Right atrium auricular region (tissue), 2 donors: ENCODE measurements around the gene RFTN2. TPM values are rescaled to one million over a fixed set of nuclear protein-coding genes. Genes with fewer than 3 reads are reported as not detected.
"Not testable (repeated sequence)": the region's sequence is repeated elsewhere in the genome, so short reads cannot be mapped to it uniquely, and the experiment has no call there.

Experiments
- DNase-seq: peaks from one replicate; pipeline ENCODE4 v3.0.0-alpha.2; 2019; ENCODE audit warnings: low spot score
- H3K27ac ChIP-seq, 2 donors: fragments of 200-600 bp; sonication (generic); 1 replicate in 1 of 2; 2 replicates in 1 of 2; pipeline ENCODE4 v1.5.1; 2016 to 2019
- H3K27me3 ChIP-seq, 2 donors: fragments of 200-600 bp; sonication (generic); one replicate each; pipeline versions ENCODE4 v1.5.1 to v1.6.0; 2017 to 2019
- H3K36me3 ChIP-seq: fragments of 200-600 bp; sonication (generic); one replicate; pipeline ENCODE4 v1.5.1; 2016
- H3K4me1 ChIP-seq, 2 donors: fragments of 200-600 bp; sonication (generic); one replicate each; pipeline versions ENCODE4 v1.5.1 to v1.6.0; 2017 to 2019
- H3K4me3 ChIP-seq, 2 donors: fragments of 200-600 bp; sonication (generic); 1 replicate in 1 of 2; 2 replicates in 1 of 2; pipeline ENCODE4 v1.5.1; 2017 to 2019; ENCODE audit warnings: mild to moderate bottlenecking in 1 of 2, moderate library complexity in 1 of 2
- H3K9me3 ChIP-seq, 2 donors: fragments of 200-600 bp; sonication (generic); one replicate each; pipeline ENCODE4 v1.5.1; 2019
- CTCF ChIP-seq, 2 donors: fragments of 200-600 bp; sonication (generic); IDR thresholded peaks; one replicate each; pipeline ENCODE4 v1.5.1; 2019; ENCODE audit warnings: antibody characterized with exemption in 2 of 2
- total RNA-seq, 2 donors: library from RNA; depleted of rRNA; stranded (reverse); fragments of >200 nt; gene quantifications; one replicate each; pipeline ENCODE4 v1.1.0, GENCODE V29; 2016

RFTN2 gene
- total RNA-seq, 2 donors from 2014 or later: 4.5 to 11.6 TPM

- no peak for DNase-seq
- Histone ChIP-seq H3K9me3 (no peaks in the 10 kb centered on the region), H3K27me3 (no peaks in the 10 kb centered on the region), H3K4me1 (no peaks in the 10 kb centered on the region), H3K27ac (no peak overlapping the region), H3K4me3 (no peak overlapping the region), H3K36me3 (no peaks in the 10 kb centered on the region)
- no peak for TF ChIP-seq CTCF (IDR thresholded peaks at IDR 0.05)
Observed at GRCh38 chr2:197597166-197597565, 78.2 kb downstream of the RFTN2 start.

GRCh38 chr2:197596766-197597165, 78.6 kb downstream of the RFTN2 start:
- Histone ChIP-seq H3K36me3 (no peaks in the 10 kb centered on the region), H3K4me1 (no peaks in the 10 kb centered on the region), H3K27ac (peak overlapping the region in 1 of 2 donors; percentile 8), H3K9me3 (no peaks in the 10 kb centered on the region), H3K4me3 (no peak overlapping the region), H3K27me3 (no peaks in the 10 kb centered on the region)
- DNase-seq: no peak
- TF ChIP-seq CTCF (IDR thresholded peaks at IDR 0.05): no peak

DNA sequence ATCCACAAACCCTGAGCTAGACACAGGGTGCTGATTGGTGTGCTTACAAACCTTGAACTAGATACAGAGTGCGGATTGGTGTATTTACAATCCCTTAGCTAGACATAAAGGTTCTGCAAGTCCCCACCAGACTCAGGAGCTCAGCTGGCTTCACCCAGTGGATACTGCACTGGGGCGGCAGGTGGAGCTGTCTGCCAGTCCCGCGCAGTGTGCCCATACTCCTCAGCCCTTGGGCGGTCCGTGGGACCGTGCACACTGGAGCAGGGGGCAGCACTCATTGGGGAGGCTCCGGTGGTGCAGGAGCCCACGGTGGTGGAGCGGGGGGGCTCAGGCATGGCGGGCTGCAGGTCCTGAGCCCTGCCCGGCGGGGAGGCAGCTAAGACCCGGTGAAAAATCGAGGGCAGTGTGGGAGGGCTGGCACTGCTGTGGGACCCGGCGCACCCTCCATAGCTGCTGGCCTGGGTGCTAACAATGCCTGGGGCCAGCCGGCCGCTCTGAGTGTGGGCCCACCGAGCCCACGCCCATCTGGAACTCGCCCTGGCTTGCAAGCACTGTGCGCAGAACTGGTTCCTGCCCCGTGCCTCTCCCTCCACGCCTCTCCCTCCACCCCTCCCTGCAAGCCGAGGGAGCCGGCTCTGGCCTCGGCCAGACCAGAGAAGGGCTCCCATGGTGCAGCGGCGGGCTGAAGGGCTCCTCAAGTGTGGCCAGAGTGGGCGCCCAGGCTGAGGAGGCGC, 83.9 kb downstream of the RFTN2 start:
- Histone ChIP-seq H3K27ac (no peak overlapping the region), H3K4me1 (no peaks in the 10 kb centered on the region), H3K9me3 (no peaks in the 10 kb centered on the region), H3K4me3 (no peak overlapping the region), H3K27me3 (no peaks in the 10 kb centered on the region), H3K36me3 (no peaks in the 10 kb centered on the region)
- DNase-seq: no peak
- no peak for TF ChIP-seq CTCF (IDR thresholded peaks at IDR 0.05)

DNA sequence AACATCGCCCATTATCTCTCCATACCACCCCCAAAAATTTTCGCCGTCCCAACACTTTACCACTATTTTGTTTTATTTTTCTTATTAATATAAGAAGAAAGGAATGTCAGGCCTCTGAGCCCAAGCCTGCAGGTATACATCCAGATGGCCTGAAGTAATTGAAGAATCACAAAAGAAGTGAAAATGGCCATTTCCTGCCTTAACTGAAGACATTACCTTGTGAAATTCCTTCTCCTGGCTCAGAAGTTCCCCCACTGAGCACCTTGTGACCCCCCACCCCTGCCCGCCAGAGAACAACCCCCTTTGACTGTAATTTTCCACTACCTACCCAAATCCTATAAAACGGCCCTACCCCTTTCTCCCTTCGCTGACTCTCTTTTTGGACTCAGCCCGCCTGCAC, 88.1 kb downstream of the RFTN2 start:
- not testable (repeated sequence) for H3K9me3 ChIP-seq, H3K4me1 ChIP-seq, DNase-seq, H3K4me3 ChIP-seq, H3K36me3 ChIP-seq, H3K27me3 ChIP-seq, H3K27ac ChIP-seq

- H3K36me3 ChIP-seq, H3K4me3 ChIP-seq, H3K27ac ChIP-seq, DNase-seq, H3K9me3 ChIP-seq, H3K27me3 ChIP-seq: not testable (repeated sequence)
- H3K4me1 ChIP-seq: peaks cover 0 to 16% of the 10 kb centered on the region in 2 donors
Observed at GRCh38 chr2:197580166-197580565, 95.2 kb downstream of the RFTN2 start.

DNA sequence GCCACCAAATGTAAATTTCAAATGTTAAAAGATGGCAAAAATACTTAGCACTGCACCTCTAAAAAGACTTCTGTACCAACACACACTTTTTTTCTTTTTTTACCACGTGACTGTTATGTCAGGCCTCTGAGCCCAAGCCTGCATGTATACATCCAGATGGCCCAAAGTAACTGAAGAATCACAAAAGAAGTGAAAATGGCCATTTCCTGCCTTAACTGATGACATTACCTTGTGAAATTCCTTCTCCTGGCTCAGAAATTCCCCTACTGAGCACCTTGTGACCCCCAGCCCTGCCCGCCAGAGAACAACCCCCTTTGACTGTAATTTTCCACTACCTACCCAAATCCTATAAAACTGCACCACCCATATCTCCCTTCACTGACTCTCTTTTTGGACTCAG, 97.1 kb downstream of the RFTN2 start:
- not testable (repeated sequence) for DNase-seq, H3K27ac ChIP-seq, H3K27me3 ChIP-seq, H3K9me3 ChIP-seq, H3K4me3 ChIP-seq, H3K36me3 ChIP-seq
- peaks cover 0 to 16% of the 10 kb centered on the region in 2 donors for H3K4me1 ChIP-seq

DNA sequence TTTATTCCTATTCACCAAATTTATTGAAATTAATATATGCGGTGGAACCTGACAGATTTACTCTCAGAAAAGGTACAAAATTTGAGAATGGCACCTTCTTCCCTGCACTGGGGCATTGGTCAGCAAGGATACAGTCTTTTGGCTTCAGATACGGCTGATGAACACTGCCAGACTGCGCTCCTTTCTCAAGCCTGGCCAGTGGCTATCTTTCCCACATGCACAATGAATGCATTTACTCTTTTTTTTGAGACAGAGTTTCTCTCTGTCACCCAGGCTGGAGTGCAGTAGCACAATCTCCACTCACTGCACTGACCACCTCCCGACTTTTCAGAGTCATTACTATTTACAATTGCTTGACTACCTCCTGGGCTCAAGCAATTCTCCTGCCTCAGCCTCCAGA, 97.9 kb downstream of the RFTN2 start:
- no peak for DNase-seq
- Histone ChIP-seq H3K36me3 (no peaks in the 10 kb centered on the region), H3K4me1 (peaks cover 0 to 16% of the 10 kb centered on the region in 2 donors), H3K4me3 (no peak overlapping the region), H3K27me3 (no peaks in the 10 kb centered on the region), H3K9me3 (peaks cover 0 to 8% of the 10 kb centered on the region in 2 donors), H3K27ac (no peak overlapping the region)
- TF ChIP-seq CTCF (IDR thresholded peaks at IDR 0.05): no peak
